ENCODE results near the gene PAQR7.

GRCh38 chr1:25905680-25906643, 30.5 kb upstream of the PAQR7 start, which contains the start of gene STMN1:
- TF ChIP-seq, protein P1, sequence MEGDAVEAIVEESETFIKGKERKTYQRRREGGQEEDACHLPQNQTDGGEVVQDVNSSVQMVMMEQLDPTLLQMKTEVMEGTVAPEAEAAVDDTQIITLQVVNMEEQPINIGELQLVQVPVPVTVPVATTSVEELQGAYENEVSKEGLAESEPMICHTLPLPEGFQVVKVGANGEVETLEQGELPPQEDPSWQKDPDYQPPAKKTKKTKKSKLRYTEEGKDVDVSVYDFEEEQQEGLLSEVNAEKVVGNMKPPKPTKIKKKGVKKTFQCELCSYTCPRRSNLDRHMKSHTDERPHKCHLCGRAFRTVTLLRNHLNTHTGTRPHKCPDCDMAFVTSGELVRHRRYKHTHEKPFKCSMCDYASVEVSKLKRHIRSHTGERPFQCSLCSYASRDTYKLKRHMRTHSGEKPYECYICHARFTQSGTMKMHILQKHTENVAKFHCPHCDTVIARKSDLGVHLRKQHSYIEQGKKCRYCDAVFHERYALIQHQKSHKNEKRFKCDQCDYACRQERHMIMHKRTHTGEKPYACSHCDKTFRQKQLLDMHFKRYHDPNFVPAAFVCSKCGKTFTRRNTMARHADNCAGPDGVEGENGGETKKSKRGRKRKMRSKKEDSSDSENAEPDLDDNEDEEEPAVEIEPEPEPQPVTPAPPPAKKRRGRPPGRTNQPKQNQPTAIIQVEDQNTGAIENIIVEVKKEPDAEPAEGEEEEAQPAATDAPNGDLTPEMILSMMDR (IDR thresholded peaks at IDR 0.05), result no peak; the same call in 1 of the 2 replicates
- TF ChIP-seq ZFX (IDR thresholded peaks at IDR 0.05; ENCODE audit: borderline replicate concordance), result no peak
